Fibroblast of lung (primary cell): Measurements from ENCODE around the gene RHD. TPM values are rescaled to one million over a fixed set of nuclear protein-coding genes. Genes with fewer than 3 reads are reported as not detected.
A peak's percentile ranks its signal among the peaks of the same experiment; 100 is the strongest.

Source experiments
- DNase-seq, 2 donors: peaks; one replicate each; pipeline versions ENCODE4 v3.0.0 to v3.0.0-alpha.2; 2010; ENCODE audit warnings: low read depth in 2 of 2
- H2AFZ ChIP-seq: 2 replicates; pipeline ENCODE4 v1.5.1; 2012; ENCODE audit warnings: low read length, control low read depth, inconsistent platforms
- H3K27ac ChIP-seq: 2 replicates; pipeline ENCODE4 v1.5.1; 2011; ENCODE audit warnings: low read length, control low read depth; ENCODE audit not compliant: insufficient read depth
- H3K27me3 ChIP-seq: 2 replicates; pipeline ENCODE4 v1.5.1; 2011; ENCODE audit warnings: mild to moderate bottlenecking, low read length; ENCODE audit not compliant: control insufficient read depth, insufficient read depth
- H3K36me3 ChIP-seq: 2 replicates; pipeline ENCODE4 v1.5.1; 2011; ENCODE audit warnings: low read length; ENCODE audit not compliant: control insufficient read depth, insufficient read depth
- H3K4me1 ChIP-seq: 2 replicates; pipeline ENCODE4 v1.5.1; 2011; ENCODE audit warnings: low read length; ENCODE audit not compliant: control insufficient read depth, insufficient read depth; ENCODE audit errors: extremely low read depth
- H3K4me2 ChIP-seq: 2 replicates; pipeline ENCODE4 v1.5.1; 2011; ENCODE audit warnings: low read length, control low read depth; ENCODE audit not compliant: insufficient read depth; ENCODE audit errors: extremely low read depth
- H3K4me3 ChIP-seq, 4 experiments: fragments of 200-600 bp in 1 of 4; sonication (generic) in 1 of 4; replicated peaks in 1 of 4; 2 replicates each; pipeline ENCODE4 v1.5.1; 2011 to 2016; ENCODE audit warnings: low read length in 4 of 4, low read depth in 3 of 4, mild to moderate bottlenecking in 3 of 4, control low read depth in 2 of 4, inconsistent platforms in 1 of 4, mixed read lengths in 1 of 4; ENCODE audit not compliant: insufficient read depth in 1 of 4; ENCODE audit errors: control extremely low read depth in 1 of 4
- H3K79me2 ChIP-seq: 2 replicates; pipeline ENCODE4 v1.5.1; 2012; ENCODE audit warnings: mild to moderate bottlenecking, low read length, inconsistent platforms; ENCODE audit not compliant: control insufficient read depth, insufficient read depth
- H3K9ac ChIP-seq: 2 replicates; pipeline ENCODE4 v1.5.1; 2011; ENCODE audit warnings: mild to moderate bottlenecking, low read length, control low read depth; ENCODE audit not compliant: insufficient read depth
- H3K9me3 ChIP-seq: 2 replicates; pipeline ENCODE4 v1.5.1; 2012; ENCODE audit warnings: low read depth, low read length; ENCODE audit not compliant: control insufficient read depth, insufficient read depth
- H4K20me1 ChIP-seq: 2 replicates; pipeline ENCODE4 v1.5.1; 2011; ENCODE audit warnings: low read length; ENCODE audit not compliant: control insufficient read depth, insufficient read depth; ENCODE audit errors: extremely low read depth
- EZH2 ChIP-seq: IDR thresholded peaks from 2 replicates; pipeline ENCODE4 v1.5.1; 2012; ENCODE audit warnings: low read length, control low read depth, mild to moderate bottlenecking; ENCODE audit errors: missing control alignments
- polyA plus RNA-seq, 2 donors: library from polyadenylated mRNA; depleted of rRNA in 1 of 2; stranded (reverse) in 1 of 2; unstranded in 1 of 2; fragments of >200 nt; gene quantifications; 2 replicates each; pipeline ENCODE4 v1.2.1, GENCODE V29; 2011 to 2012; ENCODE audit warnings: missing spikeins in 1 of 2
- total RNA-seq: library from RNA; depleted of rRNA; stranded (reverse); fragments of >200 nt; gene quantifications from 2 replicates; pipeline ENCODE4 v1.2.1, GENCODE V29; 2014
- TF ChIP-seq, protein P1 (sequence below), 2 donors: IDR thresholded peaks in 1 of 2; conservative IDR thresholded peaks in 1 of 2; 1 replicate in 1 of 2; 2 replicates in 1 of 2; pipeline ENCODE4 v1.5.1; 2011 to 2012; ENCODE audit warnings: low read length in 2 of 2, control low read depth in 1 of 2, inconsistent platforms in 1 of 2, low read depth in 1 of 2, mild to moderate bottlenecking in 1 of 2

Gene RHD
- total and polyA plus RNA-seq, 2 donors (not counting 1 experiment from before 2014, with no cell fraction given), result not detected

DNA sequence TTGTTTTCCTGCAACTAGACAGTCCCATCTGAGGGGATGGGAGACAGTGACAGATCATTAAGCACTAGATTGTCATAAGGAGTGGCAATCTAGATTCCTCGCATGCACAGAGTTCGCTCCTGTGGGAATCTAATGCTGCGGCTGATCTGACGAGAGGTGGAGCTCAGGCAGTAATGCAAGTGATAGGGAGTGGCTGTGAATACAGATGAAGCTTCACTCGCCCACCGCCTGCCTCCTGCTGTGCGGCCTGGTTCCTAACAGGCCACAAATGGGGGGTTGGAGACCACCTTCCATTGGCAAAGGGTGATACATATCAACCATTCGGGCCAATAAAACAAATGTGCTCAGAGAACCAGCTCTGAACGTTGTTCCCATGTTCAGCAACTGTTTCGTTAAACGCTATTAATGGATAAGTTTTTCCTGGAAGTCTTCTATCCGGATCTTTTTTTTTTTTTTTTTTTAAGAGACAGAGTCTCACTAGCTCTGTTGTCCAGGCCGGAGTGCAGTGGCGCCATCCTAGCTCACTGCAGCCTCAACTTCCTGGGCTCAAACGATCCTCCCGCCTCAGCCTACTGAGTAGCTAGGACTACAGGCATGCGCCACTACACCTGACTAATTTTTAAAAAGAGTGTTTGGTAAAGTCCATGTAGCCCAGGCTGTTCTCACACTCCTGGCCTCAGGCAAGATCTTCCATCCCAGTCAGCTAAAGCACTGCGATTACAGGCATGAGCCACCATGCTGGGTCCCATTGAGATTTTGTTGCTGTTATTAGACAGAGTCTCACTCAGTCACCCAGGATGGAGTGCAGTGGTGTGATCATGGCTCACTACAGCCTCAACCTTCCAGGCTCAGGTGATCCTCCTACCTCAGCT lies 16.4 kb upstream of the RHD start:
- H3K79me2 ChIP-seq, result no peaks in the 10 kb centered on the region
- H3K27ac ChIP-seq, result no peak overlapping the region
- TF ChIP-seq EZH2, result no peak
- TF ChIP-seq, protein P1, sequence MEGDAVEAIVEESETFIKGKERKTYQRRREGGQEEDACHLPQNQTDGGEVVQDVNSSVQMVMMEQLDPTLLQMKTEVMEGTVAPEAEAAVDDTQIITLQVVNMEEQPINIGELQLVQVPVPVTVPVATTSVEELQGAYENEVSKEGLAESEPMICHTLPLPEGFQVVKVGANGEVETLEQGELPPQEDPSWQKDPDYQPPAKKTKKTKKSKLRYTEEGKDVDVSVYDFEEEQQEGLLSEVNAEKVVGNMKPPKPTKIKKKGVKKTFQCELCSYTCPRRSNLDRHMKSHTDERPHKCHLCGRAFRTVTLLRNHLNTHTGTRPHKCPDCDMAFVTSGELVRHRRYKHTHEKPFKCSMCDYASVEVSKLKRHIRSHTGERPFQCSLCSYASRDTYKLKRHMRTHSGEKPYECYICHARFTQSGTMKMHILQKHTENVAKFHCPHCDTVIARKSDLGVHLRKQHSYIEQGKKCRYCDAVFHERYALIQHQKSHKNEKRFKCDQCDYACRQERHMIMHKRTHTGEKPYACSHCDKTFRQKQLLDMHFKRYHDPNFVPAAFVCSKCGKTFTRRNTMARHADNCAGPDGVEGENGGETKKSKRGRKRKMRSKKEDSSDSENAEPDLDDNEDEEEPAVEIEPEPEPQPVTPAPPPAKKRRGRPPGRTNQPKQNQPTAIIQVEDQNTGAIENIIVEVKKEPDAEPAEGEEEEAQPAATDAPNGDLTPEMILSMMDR (conservative IDR thresholded peaks at IDR 0.05 in 1 of 2, IDR thresholded peaks at IDR 0.05 in 1 of 2; ENCODE audit: low read depth in 1 of 2, low read length in 2 of 2), result no peak

DNA sequence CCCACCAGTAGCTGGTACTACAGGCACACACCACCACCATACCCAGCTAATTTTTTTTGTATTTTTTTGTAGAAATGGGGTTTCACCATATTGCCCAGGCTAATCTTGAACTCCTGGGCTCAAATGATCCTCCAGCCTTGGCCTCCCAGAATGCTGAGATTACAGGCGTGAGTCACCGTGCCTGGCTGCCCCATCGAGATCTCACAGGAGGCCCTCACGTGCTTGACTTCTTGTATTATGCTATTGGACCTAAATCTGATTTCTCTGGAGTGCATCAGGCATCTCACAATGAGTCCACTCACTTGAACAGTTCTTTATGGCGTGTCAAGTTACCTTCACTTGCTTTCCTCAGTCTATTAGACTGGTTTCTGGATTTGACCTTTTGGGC lies 15.7 kb upstream of the RHD start:
- Histone ChIP-seq H3K27me3 (no peaks in the 10 kb centered on the region), H3K27ac (no peak overlapping the region), H3K36me3 (no peaks in the 10 kb centered on the region), H3K9me3 (no peaks in the 10 kb centered on the region), H3K4me1 (no peaks in the 10 kb centered on the region), H3K4me2 (no peak overlapping the region), H3K79me2 (no peaks in the 10 kb centered on the region), H3K4me3 (no peak overlapping the region), H4K20me1 (no peaks in the 10 kb centered on the region), H2AFZ (no peak overlapping the region), H3K9ac (no peak overlapping the region)
- peak in 1 of 2 donors; percentile 30 for DNase-seq
- TF ChIP-seq, protein P1 (conservative IDR thresholded peaks at IDR 0.05 in 1 of 2, IDR thresholded peaks at IDR 0.05 in 1 of 2; ENCODE audit: low read depth in 1 of 2, low read length in 2 of 2), result no peak
- no peak for TF ChIP-seq EZH2

More for the DNA sequence above, 16.4 kb upstream of the RHD start:
- Histone ChIP-seq H3K27me3 (no peaks in the 10 kb centered on the region), H3K4me2 (no peak overlapping the region), H3K9ac (no peak overlapping the region), H4K20me1 (no peaks in the 10 kb centered on the region), H3K4me1 (no peaks in the 10 kb centered on the region), H3K9me3 (no peaks in the 10 kb centered on the region), H2AFZ (no peak overlapping the region), H3K4me3 (no peak overlapping the region), H3K36me3 (no peaks in the 10 kb centered on the region)
- DNase-seq, result no peak

DNA sequence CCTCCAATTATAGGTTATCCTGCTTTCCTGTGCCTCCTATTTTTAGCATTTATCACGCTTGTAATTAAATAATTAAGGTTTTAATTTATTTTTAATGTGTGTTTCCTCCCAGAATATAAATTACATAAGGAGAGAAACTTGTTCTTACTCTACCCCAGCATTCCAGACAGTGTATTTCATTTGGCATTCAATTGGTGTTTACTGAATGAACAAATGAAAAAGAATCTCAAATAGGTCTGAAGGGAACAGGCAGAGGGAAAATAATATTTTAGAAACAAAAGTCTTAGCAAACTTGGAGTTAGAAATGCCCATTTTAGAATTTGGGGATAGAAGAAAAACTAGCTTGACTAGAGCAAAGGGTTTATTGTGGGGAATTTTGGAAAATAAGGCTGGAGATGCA lies 15.1 kb upstream of the RHD start:
- Histone ChIP-seq H3K79me2 (no peaks in the 10 kb centered on the region), H2AFZ (no peak overlapping the region), H3K36me3 (no peaks in the 10 kb centered on the region), H3K27me3 (no peaks in the 10 kb centered on the region), H3K9ac (no peak overlapping the region), H4K20me1 (no peaks in the 10 kb centered on the region), H3K27ac (no peak overlapping the region), H3K4me3 (no peak overlapping the region), H3K4me1 (no peaks in the 10 kb centered on the region), H3K4me2 (no peak overlapping the region), H3K9me3 (no peaks in the 10 kb centered on the region)
- peak in 1 of 2 donors; percentile 57 for DNase-seq
- TF ChIP-seq, protein P1 (conservative IDR thresholded peaks at IDR 0.05 in 1 of 2, IDR thresholded peaks at IDR 0.05 in 1 of 2; ENCODE audit: low read depth in 1 of 2, low read length in 2 of 2), result no peak
- TF ChIP-seq EZH2, result no peak
